Neural cell (in vitro differentiated cells): ENCODE results near the gene LAMTOR3. TPM values are rescaled to one million over a fixed set of nuclear protein-coding genes. Genes with fewer than 3 reads are reported as not detected.

Source experiments
- H2AFZ ChIP-seq: fragments of 200-600, 300-800 bp; sonication (generic), shearing (Covaris generic); 2 replicates; pipeline ENCODE4 v1.6.0; 2014; ENCODE audit warnings: low read depth, mild to moderate bottlenecking, antibody characterized with exemption, low read length, moderate library complexity
- H3F3A ChIP-seq: fragments of 200-600 bp; shearing (Covaris generic); 2 replicates; pipeline ENCODE4 v1.6.1; 2016; ENCODE audit warnings: mild to moderate bottlenecking, moderate library complexity, mixed read lengths, antibody characterized with exemption, low read length; ENCODE audit not compliant: insufficient read depth, poor library complexity, severe bottlenecking
- H3K27ac ChIP-seq: fragments of 200-600, 300-800 bp; sonication (generic), shearing (Covaris generic); 2 replicates; pipeline ENCODE4 v1.5.1; 2014; ENCODE audit warnings: mild to moderate bottlenecking, low read length, moderate library complexity
- H3K27me3 ChIP-seq: fragments of 300-800, 200-600 bp; sonication (generic), shearing (Covaris generic); 2 replicates; pipeline ENCODE4 v1.6.0; 2014; ENCODE audit warnings: mild to moderate bottlenecking, low read depth, low read length, moderate library complexity; ENCODE audit not compliant: insufficient read depth
- H3K36me3 ChIP-seq: fragments of 300-800, 200-600 bp; sonication (generic), shearing (Covaris generic); 2 replicates; pipeline ENCODE4 v1.5.1; 2014; ENCODE audit warnings: mild to moderate bottlenecking, antibody characterized with exemption, low read length, moderate library complexity; ENCODE audit not compliant: insufficient read depth
- H3K4me2 ChIP-seq: fragments of 300-800, 200-600 bp; sonication (generic), shearing (Covaris generic); 2 replicates; pipeline ENCODE4 v1.6.0; 2014; ENCODE audit warnings: mild to moderate bottlenecking, low read length
- H3K4me3 ChIP-seq: fragments of 300-800, 200-600 bp; sonication (generic), shearing (Covaris generic); 2 replicates; pipeline ENCODE4 v1.5.1; 2014; ENCODE audit warnings: mild to moderate bottlenecking, low read length, moderate library complexity
- H3K79me2 ChIP-seq: fragments of 200-600 bp; shearing (Covaris generic); replicated peaks from 2 replicates; pipeline ENCODE4 v1.6.0; 2014; ENCODE audit warnings: mild to moderate bottlenecking, low read length, moderate library complexity; ENCODE audit not compliant: insufficient read depth
- H3K9ac ChIP-seq: fragments of 300-800, 200-600 bp; sonication (generic), shearing (Covaris generic); 2 replicates; pipeline ENCODE4 v1.6.1; 2016; ENCODE audit warnings: mild to moderate bottlenecking, low read length, mixed read lengths
- H3K9me2 ChIP-seq: fragments of 200-600 bp; shearing (Covaris generic); 2 replicates; pipeline ENCODE4 v1.6.1; 2016; ENCODE audit warnings: mild to moderate bottlenecking, low read length, mixed read lengths; ENCODE audit not compliant: insufficient read depth
- H3K9me3 ChIP-seq: fragments of 200-600, 300-800 bp; sonication (generic), shearing (Covaris generic); 2 replicates; pipeline ENCODE4 v1.6.1; 2016; ENCODE audit warnings: mild to moderate bottlenecking, mixed run types, low read length, moderate library complexity, mixed read lengths
- H4K20me1 ChIP-seq: fragments of 200-600 bp; shearing (Covaris generic); 2 replicates; pipeline ENCODE4 v1.6.1; 2016; ENCODE audit warnings: mild to moderate bottlenecking, mixed run types; ENCODE audit not compliant: insufficient read depth
- CTCF ChIP-seq: fragments of 450-650 bp; IDR thresholded peaks from 2 replicates; pipeline ENCODE4 v1.5.1; 2014; ENCODE audit warnings: antibody characterized with exemption, mild to moderate bottlenecking, moderate library complexity; ENCODE audit not compliant: poor library complexity, severe bottlenecking
- EP300 ChIP-seq: fragments of 450-650 bp; conservative IDR thresholded peaks from 2 replicates; pipeline ENCODE4 v1.6.1; 2014; ENCODE audit warnings: antibody characterized with exemption, mild to moderate bottlenecking, moderate library complexity; ENCODE audit not compliant: poor library complexity, severe bottlenecking
- EZH2 ChIP-seq: fragments of 200-600, 300-800 bp; shearing (Covaris generic), sonication (generic); IDR thresholded peaks from 2 replicates; pipeline ENCODE4 v1.6.1; 2014; ENCODE audit warnings: antibody characterized with exemption, low read length, borderline replicate concordance, mild to moderate bottlenecking; ENCODE audit not compliant: insufficient read depth, poor library complexity, severe bottlenecking
- MXI1 ChIP-seq: fragments of 450-650 bp; conservative IDR thresholded peaks from 2 replicates; pipeline ENCODE4 v1.6.1; 2014; ENCODE audit warnings: antibody characterized with exemption, mild to moderate bottlenecking; ENCODE audit not compliant: poor library complexity, severe bottlenecking
- POLR2AphosphoS5 ChIP-seq: IDR thresholded peaks from 2 replicates; pipeline ENCODE4 v1.6.1; 2012
- RAD21 ChIP-seq: fragments of 450-650 bp; conservative IDR thresholded peaks from 2 replicates; pipeline ENCODE4 v1.6.1; 2014; ENCODE audit warnings: antibody characterized with exemption, mild to moderate bottlenecking, moderate library complexity
- REST ChIP-seq: IDR thresholded peaks from 2 replicates; pipeline ENCODE4 v1.6.1; 2012; ENCODE audit warnings: borderline replicate concordance
- SMC3 ChIP-seq: fragments of 450-650 bp; conservative IDR thresholded peaks from 2 replicates; pipeline ENCODE4 v1.6.1; 2014; ENCODE audit warnings: antibody characterized with exemption, mild to moderate bottlenecking, moderate library complexity; ENCODE audit not compliant: poor library complexity
- TAF1 ChIP-seq: IDR thresholded peaks from 2 replicates; pipeline ENCODE4 v1.6.1; 2012; ENCODE audit warnings: low read depth
- polyA plus RNA-seq: library from polyadenylated mRNA; depleted of rRNA; stranded (reverse); fragments of >200 nt; gene quantifications from 2 replicates; pipeline ENCODE4 v1.2.3, GENCODE V29; 2014

Gene LAMTOR3
- polyA plus RNA-seq, 1 donor from 2014 or later, result 203 TPM

GRCh38 chr4:99834569-99834968 is 59.7 kb downstream of the LAMTOR3 start:
- no peak overlapping the region for H3K9ac ChIP-seq
- no peaks in the 10 kb centered on the region for H3K36me3 ChIP-seq
- no peaks in the 10 kb centered on the region for H3F3A ChIP-seq
- no peak overlapping the region for H3K4me3 ChIP-seq
- no peaks in the 10 kb centered on the region for H3K79me2 ChIP-seq
- no peaks in the 10 kb centered on the region for H3K27me3 ChIP-seq
- H4K20me1 ChIP-seq, result no peaks in the 10 kb centered on the region
- H3K9me3 ChIP-seq, result no peaks in the 10 kb centered on the region
- H3K9me2 ChIP-seq, result no peaks in the 10 kb centered on the region
- H3K27ac ChIP-seq, result no peak overlapping the region
- no peak overlapping the region for H3K4me2 ChIP-seq
- TF ChIP-seq POLR2AphosphoS5, result no peak
- no peak for TF ChIP-seq SMC3
- no peak for TF ChIP-seq TAF1
- TF ChIP-seq REST, result no peak
- TF ChIP-seq EZH2, result no peak
- no peak for TF ChIP-seq MXI1
- no peak for TF ChIP-seq CTCF
- TF ChIP-seq EP300, result no peak
- TF ChIP-seq RAD21, result no peak
- H2AFZ ChIP-seq, result no peak overlapping the region

GRCh38 chr4:99833756-99834155 is 60.5 kb downstream of the LAMTOR3 start:
- Histone ChIP-seq H3K9me3 (no peaks in the 10 kb centered on the region), H3K4me2 (no peak overlapping the region), H3K9ac (no peak overlapping the region), H3K36me3 (no peaks in the 10 kb centered on the region), H3K4me3 (no peak overlapping the region), H2AFZ (no peak overlapping the region), H3K27ac (no peak overlapping the region), H3K79me2 (no peaks in the 10 kb centered on the region), H3F3A (no peaks in the 10 kb centered on the region), H4K20me1 (no peaks in the 10 kb centered on the region), H3K9me2 (no peaks in the 10 kb centered on the region), H3K27me3 (no peaks in the 10 kb centered on the region)
- TF ChIP-seq POLR2AphosphoS5 (no peak), RAD21 (no peak), SMC3 (no peak), MXI1 (no peak), CTCF (no peak), TAF1 (no peak), EZH2 (no peak), EP300 (no peak), REST (no peak)
